Panc1 (cell line): ENCODE data around the gene FIGLA. TPM values are rescaled to one million over a fixed set of nuclear protein-coding genes. Genes with fewer than 3 reads are reported as not detected.

Source experiments
- ATAC-seq: fragments of 200-7000 bp; cut with Tn5 transposase; 2 replicates; pipeline ENCODE4 v1.9.1; 2020; ENCODE audit warnings: mild to moderate bottlenecking, moderate library complexity
- BruUV-seq: library from RNA; stranded (reverse); fragments of 400-500 nt; replicated peaks from 2 replicates; lab custom pipeline; 2021; lab: Mats Ljungman, UMichigan
- CTCF ChIA-PET: fragments of 300-600 bp; sonication (Branson Sonifier 250); formaldehyde crosslinking; loops from one replicate; lab custom pipeline; 2022; ENCODE audit warnings: antibody characterized with exemption; lab: Charles Lee
- POLR2A ChIA-PET: fragments of 300-600 bp; sonication (Branson Sonifier 250); formaldehyde crosslinking; loops from one replicate; lab custom pipeline; 2022; ENCODE audit warnings: antibody characterized with exemption; lab: Charles Lee
- DNase-seq: peaks from one replicate; pipeline ENCODE4 v3.0.0-alpha.2; 2010; ENCODE audit warnings: low read depth, low spot score
- H3K27ac ChIP-seq: 2 replicates; pipeline ENCODE4 v1.5.1; 2011; ENCODE audit warnings: mild to moderate bottlenecking, low read length, inconsistent platforms
- H3K27me3 ChIP-seq: fragments of 200-500 bp; sonication (Bioruptor generic); 2 replicates; pipeline ENCODE4 v1.6.0; 2014; ENCODE audit warnings: low read length, inconsistent platforms; ENCODE audit not compliant: control insufficient read depth, insufficient read depth
- H3K36me3 ChIP-seq: fragments of 200-500 bp; sonication (Bioruptor generic); 2 replicates; pipeline ENCODE4 v1.5.1; 2014; ENCODE audit warnings: inconsistent platforms, mild to moderate bottlenecking, low read length, moderate library complexity; ENCODE audit not compliant: control insufficient read depth, insufficient read depth
- H3K4me1 ChIP-seq: 2 replicates; pipeline ENCODE4 v1.5.1; 2011; ENCODE audit warnings: inconsistent platforms, mild to moderate bottlenecking, low read length, moderate library complexity; ENCODE audit not compliant: control insufficient read depth, insufficient read depth
- H3K4me3 ChIP-seq, 2 experiments: 2 replicates each; pipeline ENCODE4 v1.5.1; 2011 to 2012; ENCODE audit warnings: low read depth in 2 of 2, low read length in 2 of 2, mild to moderate bottlenecking in 2 of 2, inconsistent platforms in 1 of 2, moderate library complexity in 1 of 2
- H3K9me3 ChIP-seq: fragments of 200-500 bp; sonication (Bioruptor generic); 2 replicates; pipeline ENCODE4 v1.5.1; 2014; ENCODE audit warnings: low read depth, mild to moderate bottlenecking, inconsistent platforms, low read length, moderate library complexity; ENCODE audit not compliant: control insufficient read depth, insufficient read depth
- CTCF ChIP-seq: fragments of 450-650 bp; IDR thresholded peaks from 2 replicates; pipeline ENCODE4 v1.5.1; 2017; ENCODE audit warnings: mild to moderate bottlenecking
- POLR2AphosphoS5 ChIP-seq: IDR thresholded peaks from 2 replicates; pipeline ENCODE4 v1.6.1; 2012; ENCODE audit warnings: mild to moderate bottlenecking, low read depth, low read length, moderate library complexity
- REST ChIP-seq, 2 experiments: IDR thresholded peaks; 2 replicates each; pipeline ENCODE4 v1.6.1; 2011 to 2012; ENCODE audit warnings: low read depth in 2 of 2, control low read depth in 1 of 2, low read length in 1 of 2, mild to moderate bottlenecking in 1 of 2, moderate library complexity in 1 of 2; ENCODE audit not compliant: insufficient read depth in 1 of 2
- SIN3A ChIP-seq: IDR thresholded peaks from 2 replicates; pipeline ENCODE4 v1.6.1; 2012; ENCODE audit warnings: low read depth, mild to moderate bottlenecking, low read length, moderate library complexity, borderline replicate concordance; ENCODE audit not compliant: insufficient read depth
- TCF7L2 ChIP-seq: IDR thresholded peaks from 2 replicates; pipeline ENCODE4 v1.6.1; 2011; ENCODE audit warnings: mild to moderate bottlenecking, low read depth, low read length, inconsistent platforms
- in situ Hi-C: cut with HindIII; loops from 2 replicates; pipeline ENCODE4 v1.10.0; 2016; ENCODE audit warnings: low sequenced_read_pairs, low pct_unique_long_range_greater_than_20kb
- intact Hi-C: fragments of 100-400 bp; cut with micrococcal nuclease; formaldehyde crosslinking; loops from one replicate; pipeline ENCODE4 v1.10.0; 2022; ENCODE audit not compliant: unreplicated experiment
- total RNA-seq: library from RNA; stranded (reverse); gene quantifications from one replicate; pipeline ENCODE4 v1.2.1, GENCODE V29; 2021; ENCODE audit not compliant: unreplicated experiment

Gene FIGLA
- total RNA-seq, 1 experiment from 2014 or later, result not detected

GRCh38 chr2:70827388-70827787 is 36.9 kb upstream of the FIGLA start:
- TF ChIP-seq POLR2AphosphoS5 (no peak), REST (IDR thresholded peaks at IDR 0.05; ENCODE audit: insufficient read depth in 1 of 2, low read depth in 2 of 2, low read length in 1 of 2) (no peak), CTCF (no peak), TCF7L2 (no peak), SIN3A (no peak)
- Histone ChIP-seq H3K36me3 (no peaks in the 10 kb centered on the region), H3K4me3 (no peak overlapping the region), H3K4me1 (no peaks in the 10 kb centered on the region), H3K27ac (no peak overlapping the region), H3K27me3 (peaks cover 3% of the 10 kb centered on the region; the same call in 1 of the 2 replicates), H3K9me3 (no peaks in the 10 kb centered on the region)
- ChIA-PET POLR2A (no interaction called here), CTCF (no interaction called here)
- in situ Hi-C loops, result no loop called here
- no TSS peak for BruUV-seq
- no peak for DNase-seq
- ATAC-seq, result no peak
- intact Hi-C loops, result no loop called here

- Histone ChIP-seq H3K4me3 (no peak overlapping the region), H3K36me3 (no peaks in the 10 kb centered on the region), H3K27ac (no peak overlapping the region), H3K9me3 (no peaks in the 10 kb centered on the region), H3K27me3 (peaks cover 3% of the 10 kb centered on the region; the same call in 1 of the 2 replicates), H3K4me1 (no peaks in the 10 kb centered on the region)
- TF ChIP-seq TCF7L2 (no peak), POLR2AphosphoS5 (no peak), REST (IDR thresholded peaks at IDR 0.05; ENCODE audit: insufficient read depth in 1 of 2, low read depth in 2 of 2, low read length in 1 of 2) (no peak), SIN3A (no peak), CTCF (no peak)
- ChIA-PET POLR2A (no interaction called here), CTCF (no interaction called here)
- DNase-seq (no peak), ATAC-seq (no peak)
- intact Hi-C loops, result no loop called here
- in situ Hi-C loops, result no loop called here
- BruUV-seq, result no TSS peak
Observed at GRCh38 chr2:70826696-70827350, 36.4 kb upstream of the FIGLA start.
